Measurements from ENCODE around the gene LDB2. TPM values are rescaled to one million over a fixed set of nuclear protein-coding genes. Genes with fewer than 3 reads are reported as not detected.

Gene LDB2
- total and polyA plus RNA-seq, 2 donors (not counting 3 experiments of a cell fraction or from before 2014, with no cell fraction given) = 127 to 223 TPM

GRCh38 chr4:16745887-16746286 lies 152.6 kb downstream of the LDB2 start:
- no peaks in the 10 kb centered on the region for H4K20me1 ChIP-seq (replicated peaks; ENCODE audit: control insufficient read depth, extremely low read depth, insufficient read depth, low read length)
- no peak for DNase-seq (ENCODE audit: low read depth, low spot score)
- TF ChIP-seq FOS (IDR thresholded peaks at IDR 0.05; ENCODE audit: borderline replicate concordance, insufficient read depth, low read length) (no peak), JUN (IDR thresholded peaks at IDR 0.05; ENCODE audit: borderline replicate concordance, insufficient read depth, insufficient read length, low read depth) (no peak)
- H3K4me1 ChIP-seq (ENCODE audit: control insufficient read depth, extremely low read depth, insufficient read depth, low read length) = peaks cover 2% of the 10 kb centered on the region
- FAIRE-seq = no peak
- BruUV-seq (replicated peaks) = no TSS peak
- no peaks in the 10 kb centered on the region for H3K36me3 ChIP-seq (ENCODE audit: control insufficient read depth in 2 of 2, extremely low read depth in 1 of 2, insufficient read depth in 2 of 2, low read length in 2 of 2)
- H3K9me3 ChIP-seq (replicated peaks; ENCODE audit: control insufficient read depth, insufficient read depth, low read length) = no peaks in the 10 kb centered on the region
- H3K79me2 ChIP-seq (ENCODE audit: control insufficient read depth, insufficient read depth, low read length) = no peaks in the 10 kb centered on the region
- H3K27me3 ChIP-seq (ENCODE audit: control insufficient read depth in 2 of 2, insufficient read depth in 2 of 2, low read length in 2 of 2) = no peaks in the 10 kb centered on the region
- ChIA-PET POLR2A (no interaction called here), CTCF (no interaction called here)
- no peak overlapping the region for H2AFZ ChIP-seq (ENCODE audit: low read depth, low read length)
- no peak overlapping the region for H3K4me3 ChIP-seq (replicated peaks in 1 of 3; ENCODE audit: insufficient read depth in 1 of 3, low read depth in 1 of 3, low read length in 3 of 3)
- dilution Hi-C loops (cut with MboI; ENCODE audit: extremely low pct_ligation_motif_present, low sequenced_read_pairs) = no loop called here
- H3K9ac ChIP-seq (replicated peaks; ENCODE audit: extremely low read depth, insufficient read depth, low read length) = no peak overlapping the region
- H3K9me1 ChIP-seq (replicated peaks; ENCODE audit: control insufficient read depth, extremely low read depth, insufficient read depth, low read length) = no peaks in the 10 kb centered on the region
- intact Hi-C loops (cut with micrococcal nuclease) = no loop called here
- no peak overlapping the region for H3K27ac ChIP-seq (ENCODE audit: insufficient read depth, low read depth, low read length)
- no peak overlapping the region for H3K4me2 ChIP-seq (ENCODE audit: insufficient read depth, low read length)

- no TSS peak for BruUV-seq (replicated peaks)
- Histone ChIP-seq H4K20me1 (replicated peaks; ENCODE audit: control insufficient read depth, extremely low read depth, insufficient read depth, low read length) (no peaks in the 10 kb centered on the region), H3K4me2 (ENCODE audit: insufficient read depth, low read length) (no peak overlapping the region), H3K9me1 (replicated peaks; ENCODE audit: control insufficient read depth, extremely low read depth, insufficient read depth, low read length) (no peaks in the 10 kb centered on the region), H3K4me1 (ENCODE audit: control insufficient read depth, extremely low read depth, insufficient read depth, low read length) (no peaks in the 10 kb centered on the region), H3K27ac (ENCODE audit: insufficient read depth, low read depth, low read length) (no peak overlapping the region), H3K79me2 (ENCODE audit: control insufficient read depth, insufficient read depth, low read length) (no peaks in the 10 kb centered on the region), H2AFZ (ENCODE audit: low read depth, low read length) (no peak overlapping the region), H3K9ac (replicated peaks; ENCODE audit: extremely low read depth, insufficient read depth, low read length) (no peak overlapping the region), H3K4me3 (replicated peaks in 1 of 3; ENCODE audit: insufficient read depth in 1 of 3, low read depth in 1 of 3, low read length in 3 of 3) (no peak overlapping the region), H3K9me3 (replicated peaks; ENCODE audit: control insufficient read depth, insufficient read depth, low read length) (no peaks in the 10 kb centered on the region), H3K36me3 (ENCODE audit: control insufficient read depth in 2 of 2, extremely low read depth in 1 of 2, insufficient read depth in 2 of 2, low read length in 2 of 2) (no peaks in the 10 kb centered on the region), H3K27me3 (ENCODE audit: control insufficient read depth in 2 of 2, insufficient read depth in 2 of 2, low read length in 2 of 2) (no peaks in the 10 kb centered on the region)
- DNase-seq (ENCODE audit: low read depth, low spot score) (no peak), FAIRE-seq (no peak)
- intact Hi-C loops (cut with micrococcal nuclease) = no loop called here
- ChIA-PET CTCF (no interaction called here), POLR2A (no interaction called here)
- dilution Hi-C loops (cut with MboI; ENCODE audit: extremely low pct_ligation_motif_present, low sequenced_read_pairs) = no loop called here
- TF ChIP-seq POLR2A (IDR thresholded peaks at IDR 0.05; ENCODE audit: low read depth, low read length) (no peak), FOS (IDR thresholded peaks at IDR 0.05; ENCODE audit: borderline replicate concordance, insufficient read depth, low read length) (no peak), MYC (IDR thresholded peaks at IDR 0.05; ENCODE audit: low read depth, low read length) (no peak), GATA2 (IDR thresholded peaks at IDR 0.05; ENCODE audit: insufficient read depth, insufficient read length, low read depth, low read length) (no peak), CTCF (IDR thresholded peaks at IDR 0.05; ENCODE audit: extremely low read depth in 1 of 2, insufficient read depth in 1 of 2, low read depth in 1 of 2, low read length in 2 of 2) (no peak), EZH2 (IDR thresholded peaks at IDR 0.05; ENCODE audit: borderline replicate concordance, low read depth, low read length, severe bottlenecking) (no peak), POLR2AphosphoS5 (IDR thresholded peaks at IDR 0.05; ENCODE audit: insufficient read depth, low read depth, low read length) (no peak), MAX (IDR thresholded peaks at IDR 0.05; ENCODE audit: insufficient read depth, insufficient read length) (no peak)
Observed at GRCh38 chr4:16745009-16745635, 153.3 kb downstream of the LDB2 start.
